Measurements from ENCODE around the gene RAB3A.

GRCh38 chr19:18204394-18205199 is 755 bp upstream of the RAB3A start:
- TF ChIP-seq EZH2 (IDR thresholded peaks at IDR 0.05; ENCODE audit: insufficient read depth, poor library complexity, severe bottlenecking) (no peak), EZH2phosphoT487 (IDR thresholded peaks at IDR 0.05; ENCODE audit: insufficient read depth, low read depth) (no peak)

Measured in GM23248 (cell line).